NCI-H1417 treated with DMSO at 0.1 percent for 48 hours (cell line): Measurements from ENCODE around the gene CD8B2.
"Not testable (repeated sequence)": the region's sequence is repeated elsewhere in the genome, so short reads cannot be mapped to it uniquely, and the experiment has no call there.

Experiments used
- DNase-seq: peaks from one replicate; lab custom pipeline; 2025; lab: John Stamatoyannopoulos, UW

CD8B2 gene

GRCh38 chr2:106551417-106552130, 64.4 kb downstream of the CD8B2 start:
- no peak for DNase-seq

- no peak for DNase-seq
Measured at GRCh38 chr2:106552921-106553320, 65.8 kb downstream of the CD8B2 start.

GRCh38 chr2:106553321-106553720, 66.2 kb downstream of the CD8B2 start:
- DNase-seq, result no peak

- DNase-seq, result no peak
Measured at GRCh38 chr2:106554411-106554810, 67.2 kb downstream of the CD8B2 start.

- DNase-seq, result no peak
Measured at GRCh38 chr2:106555053-106555452, 67.9 kb downstream of the CD8B2 start.

- DNase-seq, result not testable (repeated sequence)
Measured at GRCh38 chr2:106559786-106560185, 72.6 kb downstream of the CD8B2 start.

GRCh38 chr2:106560773-106561172, 73.6 kb downstream of the CD8B2 start:
- no peak for DNase-seq

- no peak for DNase-seq
Measured at GRCh38 chr2:106561356-106561755, 74.2 kb downstream of the CD8B2 start.

GRCh38 chr2:106561803-106562202, 74.6 kb downstream of the CD8B2 start:
- no peak for DNase-seq

GRCh38 chr2:106562268-106563186, 75.4 kb downstream of the CD8B2 start:
- no peak for DNase-seq

GRCh38 chr2:106563195-106563594, 76.0 kb downstream of the CD8B2 start:
- DNase-seq, result no peak

- no peak for DNase-seq
Measured at GRCh38 chr2:106565599-106565998, 78.4 kb downstream of the CD8B2 start.

GRCh38 chr2:106566050-106566449, 78.9 kb downstream of the CD8B2 start:
- DNase-seq, result no peak

GRCh38 chr2:106566484-106566883, 79.3 kb downstream of the CD8B2 start:
- not testable (repeated sequence) for DNase-seq

- DNase-seq, result no peak
Measured at GRCh38 chr2:106570316-106570715, 83.2 kb downstream of the CD8B2 start.
